ENCODE measurements around the gene GNAI2. TPM values are rescaled to one million over a fixed set of nuclear protein-coding genes. Genes with fewer than 3 reads are reported as not detected.
A peak's percentile ranks its signal among the peaks of the same experiment; 100 is the strongest.

The GNAI2 gene
- total RNA-seq, 4 donors from 2014 or later, result 69.6 to 322 (median 74.8) TPM

GRCh38 chr3:50296721-50297383 lies 60.8 kb downstream of the GNAI2 start:
- intact Hi-C loops (cut with DNase I; ENCODE audit: low total_unique reads) (no loop called here), in situ Hi-C loops (cut with MboI; ENCODE audit: low pct_ligation_motif_present in 1 of 4, low pct_unique_long_range_greater_than_20kb in 1 of 4, low sequenced_read_pairs in 3 of 4) (no loop called here)
- no peaks in the 10 kb centered on the region for H3K9me3 ChIP-seq
- no peak for DNase-seq
- H3K4me1 ChIP-seq, result peaks cover 18 to 33% (median 32%) of the 10 kb centered on the region in 4 donors
- no peaks in the 10 kb centered on the region for H3K27me3 ChIP-seq
- 93% methylated on average over 18 of the region's 18 CpGs; no CpG with 5 or more reads in 1 of the 2 donors for whole genome bisulfite sequencing, 2 donors (ENCODE audit: low coverage in 1 of 2)
- TF ChIP-seq POLR2A (IDR thresholded peaks at IDR 0.05), result no peak
- TF ChIP-seq EP300 (IDR thresholded peaks at IDR 0.05; ENCODE audit: low read depth), result no peak
- TF ChIP-seq CTCF (IDR thresholded peaks at IDR 0.05), result no peak
- TF ChIP-seq POLR2AphosphoS5 (IDR thresholded peaks at IDR 0.05), result no peak
- H3K4me3 ChIP-seq, result no peak overlapping the region
- H3K27ac ChIP-seq, result no peak overlapping the region
- H3K36me3 ChIP-seq, result no peaks in the 10 kb centered on the region

- Histone ChIP-seq H3K4me1 (peaks cover 18 to 32% (median 32%) of the 10 kb centered on the region in 4 donors), H3K27me3 (no peaks in the 10 kb centered on the region), H3K9me3 (no peaks in the 10 kb centered on the region), H3K36me3 (no peaks in the 10 kb centered on the region), H3K4me3 (no peak overlapping the region), H3K27ac (no peak overlapping the region)
- DNase-seq, result no peak
- 94% methylated on average over 2 of the region's 2 CpGs; no CpG with 5 or more reads in 1 of the 2 donors for WGBS, 2 donors (ENCODE audit: low coverage in 1 of 2)
- in situ Hi-C loops (cut with MboI; ENCODE audit: low pct_ligation_motif_present in 1 of 4, low pct_unique_long_range_greater_than_20kb in 1 of 4, low sequenced_read_pairs in 3 of 4) (no loop called here), intact Hi-C loops (cut with DNase I; ENCODE audit: low total_unique reads) (no loop called here)
- TF ChIP-seq EP300 (IDR thresholded peaks at IDR 0.05; ENCODE audit: low read depth), result no peak
These were observed 61.4 kb downstream of the GNAI2 start for GRCh38 chr3:50297384-50297775.

- H3K4me1 ChIP-seq, result peaks cover 15 to 29% (median 27%) of the 10 kb centered on the region in 4 donors
- no peak for DNase-seq
- in situ Hi-C loops (cut with MboI; ENCODE audit: low pct_ligation_motif_present in 1 of 4, low pct_unique_long_range_greater_than_20kb in 1 of 4, low sequenced_read_pairs in 3 of 4) (no loop called here), intact Hi-C loops (cut with DNase I; ENCODE audit: low total_unique reads) (no loop called here)
- no peaks in the 10 kb centered on the region for H3K36me3 ChIP-seq
- 44 to 50% methylated on average over 2 to 9 of the region's 9 CpGs for WGBS, 2 donors (ENCODE audit: low coverage in 1 of 2)
- H3K27ac ChIP-seq, result peak overlapping the region; percentile 90 to 96 (median 94)
- TF ChIP-seq POLR2A (IDR thresholded peaks at IDR 0.05), result no peak
- no peak for TF ChIP-seq POLR2AphosphoS5 (IDR thresholded peaks at IDR 0.05)
- TF ChIP-seq EP300 (IDR thresholded peaks at IDR 0.05; ENCODE audit: low read depth), result no peak
- no peak for TF ChIP-seq CTCF (IDR thresholded peaks at IDR 0.05)
- H3K9me3 ChIP-seq, result no peaks in the 10 kb centered on the region
- H3K4me3 ChIP-seq, result peak overlapping the region in 3 of 4 donors; percentile 40 to 84 (median 47)
- H3K27me3 ChIP-seq, result no peaks in the 10 kb centered on the region
These were observed 62.1 kb downstream of the GNAI2 start for GRCh38 chr3:50297896-50298725.

- Histone ChIP-seq H3K27me3 (no peaks in the 10 kb centered on the region), H3K9me3 (no peaks in the 10 kb centered on the region), H3K4me1 (peaks cover 15 to 35% (median 32%) of the 10 kb centered on the region in 4 donors), H3K4me3 (peak within 1 kb of the TSS; percentile 39 to 84 (median 44)), H3K27ac (peak within 1 kb of the TSS; percentile 90 to 96 (median 94)), H3K36me3 (no peaks in the 10 kb centered on the region)
- TF ChIP-seq POLR2AphosphoS5 (IDR thresholded peaks at IDR 0.05) (peak; percentile 97 to 98 (median 97)), CTCF (IDR thresholded peaks at IDR 0.05) (peak; percentile 27 to 89 (median 39)), POLR2A (IDR thresholded peaks at IDR 0.05) (peak; percentile 96), EP300 (IDR thresholded peaks at IDR 0.05; ENCODE audit: low read depth) (no peak)
- DNase-seq, result peak; percentile 100
- intact Hi-C loops (cut with DNase I; ENCODE audit: low total_unique reads), result no loop called here
- WGBS, 2 donors (ENCODE audit: low coverage in 1 of 2), result 0% methylated on average over 34 of the region's 61 CpGs; no CpG with 5 or more reads in 1 of the 2 donors
- in situ Hi-C loops (cut with MboI; ENCODE audit: low pct_ligation_motif_present in 1 of 4, low pct_unique_long_range_greater_than_20kb in 1 of 4, low sequenced_read_pairs in 3 of 4), result no loop called here
These were observed 63.0 kb downstream of the GNAI2 start, which contains the start of the genes HYAL3 and NAA80 for GRCh38 chr3:50298836-50299637. HYAL3 (minus strand) TSS chr3:50299405; CDS start chr3:50295602, 3,803 bp downstream. NAA80 (minus strand) TSS chr3:50299405; CDS start chr3:50297463, 1,942 bp downstream.

All from transverse colon (tissue), 4 donors.